Measurements from ENCODE around the gene NINJ1.
A peak's percentile ranks its signal among the peaks of the same experiment; 100 is the strongest.

The NINJ1 gene

GRCh38 chr9:93134015-93134739, at the start of gene NINJ1:
Gene NINJ1, minus strand, starts transcription at chr9:93134251. Its CDS starts 34 bp downstream, at chr9:93134217.
- peak; percentile 74 for DNase-seq (ENCODE audit: low spot score)

GRCh38 chr9:93183131-93183662, 49.1 kb upstream of the NINJ1 start:
- no peak for DNase-seq (ENCODE audit: low spot score)

- no peak for DNase-seq (ENCODE audit: low spot score)
These were observed 48.5 kb upstream of the NINJ1 start for GRCh38 chr9:93182572-93182971.

GRCh38 chr9:93181672-93182435, 47.8 kb upstream of the NINJ1 start:
- DNase-seq (ENCODE audit: low spot score), result no peak

GRCh38 chr9:93180938-93181337, 46.9 kb upstream of the NINJ1 start:
- DNase-seq (ENCODE audit: low spot score), result no peak

GRCh38 chr9:93178851-93179786, 45.1 kb upstream of the NINJ1 start:
- no peak for DNase-seq (ENCODE audit: low spot score)

- no peak for DNase-seq (ENCODE audit: low spot score)
These were observed 43.6 kb upstream of the NINJ1 start for GRCh38 chr9:93177676-93178075.

- no peak for DNase-seq (ENCODE audit: low spot score)
These were observed 40.9 kb upstream of the NINJ1 start for GRCh38 chr9:93174976-93175375.

- DNase-seq (ENCODE audit: low spot score), result no peak
These were observed 39.5 kb upstream of the NINJ1 start for GRCh38 chr9:93173365-93174051.

GRCh38 chr9:93172666-93173364, 38.8 kb upstream of the NINJ1 start:
- no peak for DNase-seq (ENCODE audit: low spot score)

- DNase-seq (ENCODE audit: low spot score), result no peak
These were observed 37.4 kb upstream of the NINJ1 start for GRCh38 chr9:93171261-93171990.

GRCh38 chr9:93170571-93170970, 36.5 kb upstream of the NINJ1 start:
- DNase-seq (ENCODE audit: low spot score), result no peak

- DNase-seq (ENCODE audit: low spot score), result no peak
These were observed 35.4 kb upstream of the NINJ1 start for GRCh38 chr9:93169444-93169843.

- no peak for DNase-seq (ENCODE audit: low spot score)
These were observed 34.5 kb upstream of the NINJ1 start for GRCh38 chr9:93168581-93168980.

- no peak for DNase-seq (ENCODE audit: low spot score)
These were observed 33.8 kb upstream of the NINJ1 start for GRCh38 chr9:93167838-93168237.

GRCh38 chr9:93167185-93167584, 33.1 kb upstream of the NINJ1 start:
- DNase-seq (ENCODE audit: low spot score), result no peak

GRCh38 chr9:93166699-93167098, 32.6 kb upstream of the NINJ1 start:
- DNase-seq (ENCODE audit: low spot score), result no peak

GRCh38 chr9:93164085-93164484, 30.0 kb upstream of the NINJ1 start:
- DNase-seq (ENCODE audit: low spot score), result no peak

GRCh38 chr9:93161786-93162562, 27.9 kb upstream of the NINJ1 start:
- no peak for DNase-seq (ENCODE audit: low spot score)

Measured in Ammon's horn (tissue), 1 donor.